Epidermal melanocyte (primary cell): ENCODE measurements around the gene DNAH3.

Source experiments
- DNase-seq: peaks from one replicate; pipeline ENCODE4 v3.0.0; 2011; ENCODE audit warnings: low spot score; ENCODE audit not compliant: insufficient read length

Gene DNAH3

GRCh38 chr16:20906341-20907255 is 244.0 kb downstream of the DNAH3 start:
- no peak for DNase-seq

GRCh38 chr16:20905576-20905975 is 245.1 kb downstream of the DNAH3 start:
- no peak for DNase-seq

- DNase-seq: no peak
Measured at GRCh38 chr16:20904507-20905081, 246.1 kb downstream of the DNAH3 start.

GRCh38 chr16:20903899-20904506 is 246.6 kb downstream of the DNAH3 start:
- no peak for DNase-seq

GRCh38 chr16:20903116-20903898 is 247.3 kb downstream of the DNAH3 start:
- no peak for DNase-seq

- no peak for DNase-seq
Measured at GRCh38 chr16:20902426-20902825, 248.2 kb downstream of the DNAH3 start.

GRCh38 chr16:20901436-20902112 is 249.1 kb downstream of the DNAH3 start:
- no peak for DNase-seq

GRCh38 chr16:20901068-20901435 is 249.6 kb downstream of the DNAH3 start:
- no peak for DNase-seq

GRCh38 chr16:20900299-20901067 is 250.2 kb downstream of the DNAH3 start, which contains the start of the genes DCUN1D3 and LYRM1:
DCUN1D3 (minus strand) TSS chr16:20900358; CDS start chr16:20862538, 37,820 bp downstream.
LYRM1 (plus strand) TSS chr16:20900771; CDS start chr16:20915556, 14,785 bp downstream.
- peak; percentile 96 for DNase-seq

GRCh38 chr16:20899477-20900298 is 251.0 kb downstream of the DNAH3 start:
- no peak for DNase-seq

GRCh38 chr16:20899071-20899470 is 251.6 kb downstream of the DNAH3 start:
- peak; percentile 23 for DNase-seq

- DNase-seq: no peak
Measured at GRCh38 chr16:20897922-20898321, 252.7 kb downstream of the DNAH3 start.

- no peak for DNase-seq
Measured at GRCh38 chr16:20897253-20897897, 253.3 kb downstream of the DNAH3 start.

- DNase-seq: no peak
Measured at GRCh38 chr16:20894388-20894787, 256.3 kb downstream of the DNAH3 start.

- DNase-seq: no peak
Measured at GRCh38 chr16:20889625-20890275, 260.9 kb downstream of the DNAH3 start.

GRCh38 chr16:20887207-20887606 is 263.4 kb downstream of the DNAH3 start:
- DNase-seq: no peak

GRCh38 chr16:20886320-20886719 is 264.3 kb downstream of the DNAH3 start:
- DNase-seq: no peak

- no peak for DNase-seq
Measured at GRCh38 chr16:20884240-20884556, 266.4 kb downstream of the DNAH3 start.
